Stimulated activated CD4-positive, alpha-beta T cell treated with anti-CD3 and anti-CD28 coated beads, Interleukin-1b, Interleukin-23, amount 100 ng/mL, for 48 hours (primary cell): ENCODE data around the gene NOM1.
"Not testable (repeated sequence)": the region's sequence is repeated elsewhere in the genome, so short reads cannot be mapped to it uniquely, and the experiment has no call there.

Source experiments
- DNase-seq: peaks from one replicate; pipeline ENCODE4 v3.0.0-alpha.2; 2020

NOM1 gene

GRCh38 chr7:156949541-156950380 lies at the start of gene NOM1:
Gene NOM1, plus strand, starts transcription at chr7:156949712. Its CDS starts 26 bp downstream, at chr7:156949738.
- peak; percentile 90 for DNase-seq

GRCh38 chr7:156900093-156900492 lies 49.4 kb upstream of the NOM1 start:
- not testable (repeated sequence) for DNase-seq

- no peak for DNase-seq
Observed at GRCh38 chr7:156903232-156903909, 46.1 kb upstream of the NOM1 start.

GRCh38 chr7:156906200-156906649 lies 43.3 kb upstream of the NOM1 start:
- no peak for DNase-seq

GRCh38 chr7:156907656-156908055 lies 41.9 kb upstream of the NOM1 start:
- no peak for DNase-seq

- DNase-seq, result not testable (repeated sequence)
Observed at GRCh38 chr7:156909574-156910252, 39.8 kb upstream of the NOM1 start.

- no peak for DNase-seq
Observed at GRCh38 chr7:156918635-156919034, 30.9 kb upstream of the NOM1 start.

GRCh38 chr7:156919132-156919713 lies 30.3 kb upstream of the NOM1 start:
- DNase-seq, result no peak

- DNase-seq, result no peak
Observed at GRCh38 chr7:156920076-156920475, 29.4 kb upstream of the NOM1 start.

- not testable (repeated sequence) for DNase-seq
Observed at GRCh38 chr7:156920487-156921373, 28.8 kb upstream of the NOM1 start.

- DNase-seq, result not testable (repeated sequence)
Observed at GRCh38 chr7:156922304-156922703, 27.2 kb upstream of the NOM1 start.

GRCh38 chr7:156925821-156926220 lies 23.7 kb upstream of the NOM1 start:
- DNase-seq, result not testable (repeated sequence)

- no peak for DNase-seq
Observed at GRCh38 chr7:156927571-156928405, 21.7 kb upstream of the NOM1 start.

GRCh38 chr7:156928406-156928747 lies 21.1 kb upstream of the NOM1 start:
- DNase-seq, result no peak

GRCh38 chr7:156929789-156930539 lies 19.5 kb upstream of the NOM1 start:
- DNase-seq, result no peak

GRCh38 chr7:156932006-156932405 lies 17.5 kb upstream of the NOM1 start:
- no peak for DNase-seq

GRCh38 chr7:156935250-156935649 lies 14.3 kb upstream of the NOM1 start:
- no peak for DNase-seq

- DNase-seq, result not testable (repeated sequence)
Observed at GRCh38 chr7:156936766-156937165, 12.7 kb upstream of the NOM1 start.

GRCh38 chr7:156940421-156941122 lies 8.9 kb upstream of the NOM1 start:
- DNase-seq, result no peak
